Keratinocyte (primary cell): ENCODE measurements around the gene NBEA. TPM values are rescaled to one million over a fixed set of nuclear protein-coding genes. Genes with fewer than 3 reads are reported as not detected.

Experiments used
- DNase-seq: peaks from one replicate; pipeline ENCODE4 v3.0.0-alpha.2; 2011; ENCODE audit warnings: low read depth, missing footprints, low spot score
- FAIRE-seq: peaks from 2 replicates; lab custom pipeline; 2011; peaks lifted over from hg19 to GRCh38; lab: Jason Lieb, UNC
- H2AFZ ChIP-seq: 2 replicates; pipeline ENCODE4 v1.6.0; 2012; ENCODE audit warnings: low read length, control low read depth, inconsistent platforms; ENCODE audit not compliant: control insufficient read depth
- H3K27ac ChIP-seq: 2 replicates; pipeline ENCODE4 v1.5.1; 2011; ENCODE audit warnings: low read length; ENCODE audit not compliant: control insufficient read depth, insufficient read depth
- H3K27me3 ChIP-seq: 3 replicates; pipeline ENCODE4 v1.6.0; 2011; ENCODE audit warnings: low read length; ENCODE audit not compliant: control insufficient read depth, insufficient read depth; ENCODE audit errors: extremely low read depth
- H3K36me3 ChIP-seq, 2 experiments: 2 replicates in 1 of 2; 3 replicates in 1 of 2; pipeline ENCODE4 v1.5.1; 2011; ENCODE audit warnings: low read length in 2 of 2, mild to moderate bottlenecking in 1 of 2; ENCODE audit not compliant: control insufficient read depth in 2 of 2, insufficient read depth in 2 of 2; ENCODE audit errors: extremely low read depth in 1 of 2
- H3K4me1 ChIP-seq: 3 replicates; pipeline ENCODE4 v1.5.1; 2011; ENCODE audit warnings: low read length; ENCODE audit not compliant: control insufficient read depth, insufficient read depth; ENCODE audit errors: extremely low read depth
- H3K4me2 ChIP-seq: 3 replicates; pipeline ENCODE4 v1.6.0; 2011; ENCODE audit warnings: low read depth, low read length; ENCODE audit not compliant: control insufficient read depth, insufficient read depth; ENCODE audit errors: extremely low read depth
- H3K4me3 ChIP-seq, 3 experiments: fragments of 200-600 bp in 1 of 3; sonication (generic) in 1 of 3; 2 replicates in 2 of 3; 3 replicates in 1 of 3; pipeline ENCODE4 v1.5.1; 2011 to 2016; ENCODE audit warnings: low read length in 3 of 3, mild to moderate bottlenecking in 3 of 3, control low read depth in 2 of 3, inconsistent platforms in 1 of 3, low read depth in 1 of 3, mixed read lengths in 1 of 3, mixed run types in 1 of 3, moderate library complexity in 1 of 3; ENCODE audit not compliant: control insufficient read depth in 2 of 3, insufficient read depth in 2 of 3; ENCODE audit errors: extremely low read depth in 1 of 3
- H3K79me2 ChIP-seq: 2 replicates; pipeline ENCODE4 v1.6.0; 2012; ENCODE audit warnings: low read length; ENCODE audit not compliant: control insufficient read depth, insufficient read depth
- H3K9ac ChIP-seq: 3 replicates; pipeline ENCODE4 v1.6.0; 2011; ENCODE audit warnings: low read length; ENCODE audit not compliant: control insufficient read depth, insufficient read depth; ENCODE audit errors: extremely low read depth
- H3K9me1 ChIP-seq: 3 replicates; pipeline ENCODE4 v1.6.0; 2011; ENCODE audit warnings: low read length; ENCODE audit not compliant: control insufficient read depth, insufficient read depth; ENCODE audit errors: extremely low read depth
- H3K9me3 ChIP-seq: 2 replicates; pipeline ENCODE4 v1.5.1; 2012; ENCODE audit warnings: low read depth, low read length; ENCODE audit not compliant: control insufficient read depth
- H4K20me1 ChIP-seq: 3 replicates; pipeline ENCODE4 v1.6.0; 2011; ENCODE audit warnings: low read length; ENCODE audit not compliant: control insufficient read depth, insufficient read depth; ENCODE audit errors: extremely low read depth
- EZH2 ChIP-seq: IDR thresholded peaks from one replicate; pipeline ENCODE4 v1.6.1; 2012; ENCODE audit warnings: inconsistent platforms, mild to moderate bottlenecking, low read length, moderate library complexity
- dilution Hi-C: fragments of 300-500 bp; cut with MboI; formaldehyde crosslinking; loops from one replicate; pipeline ENCODE4 v1.7.0; 2020; ENCODE audit warnings: low sequenced_read_pairs; ENCODE audit not compliant: extremely low pct_ligation_motif_present
- polyA plus RNA-seq, 5 experiments: library from polyadenylated mRNA; depleted of rRNA in 3 of 5; stranded (reverse) in 3 of 5; stranded (forward) in 1 of 5; unstranded in 1 of 5; fragments of >200 nt; gene quantifications; 1 replicate in 1 of 5; 2 replicates in 3 of 5; 3 replicates in 1 of 5; pipeline versions ENCODE4 v1.2.1 to v1.2.3, GENCODE V29; 2011 to 2012; ENCODE audit warnings: missing spikeins in 2 of 5, low read depth in 1 of 5, low replicate concordance in 1 of 5
- TF ChIP-seq, protein P1 (sequence below), 3 experiments: IDR thresholded peaks in 1 of 3; conservative IDR thresholded peaks in 1 of 3; optimal IDR thresholded peaks in 1 of 3; 2 replicates in 2 of 3; 3 replicates in 1 of 3; pipeline versions ENCODE3 to v1.5.1; 2011; ENCODE audit warnings: low read length in 3 of 3, mild to moderate bottlenecking in 3 of 3, moderate library complexity in 2 of 3, control low read depth in 1 of 3, inconsistent platforms in 1 of 3; ENCODE audit not compliant: insufficient read depth in 2 of 3; ENCODE audit errors: extremely low read depth in 1 of 3

Gene NBEA
- polyA plus RNA-seq, 1 donor (not counting 4 experiments of a cell fraction or from before 2014, with no cell fraction given) = 0.05 TPM

DNA sequence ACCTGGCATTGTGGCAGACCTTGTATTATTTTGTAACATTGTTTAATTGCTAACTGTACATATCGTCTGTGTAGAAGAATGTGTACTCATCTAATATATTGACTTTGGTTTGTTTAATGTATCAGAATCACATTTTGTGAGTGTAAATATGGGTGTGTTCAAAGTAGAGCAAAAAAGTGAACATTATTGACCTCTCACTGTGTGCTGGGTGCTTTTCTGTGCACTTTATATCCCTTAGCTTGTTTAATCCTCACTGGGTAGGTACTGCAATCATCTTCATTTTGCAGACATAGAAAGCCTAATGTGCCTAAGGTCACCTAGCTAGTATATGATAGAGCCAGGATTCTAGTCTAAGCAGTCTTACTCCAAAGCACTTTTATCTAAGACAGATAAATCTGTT lies 289.4 kb downstream of the NBEA start:
- dilution Hi-C loops = no loop called here
- Histone ChIP-seq H3K36me3 (no peaks in the 10 kb centered on the region), H3K4me1 (no peaks in the 10 kb centered on the region), H2AFZ (no peak overlapping the region), H3K9me3 (no peaks in the 10 kb centered on the region), H3K9ac (no peak overlapping the region), H4K20me1 (no peaks in the 10 kb centered on the region), H3K27me3 (no peaks in the 10 kb centered on the region), H3K27ac (no peak overlapping the region), H3K4me3 (no peak overlapping the region), H3K79me2 (no peaks in the 10 kb centered on the region), H3K4me2 (no peak overlapping the region), H3K9me1 (no peaks in the 10 kb centered on the region)
- DNase-seq (no peak), FAIRE-seq (no peak)
- TF ChIP-seq EZH2 = no peak
- TF ChIP-seq, protein P1, sequence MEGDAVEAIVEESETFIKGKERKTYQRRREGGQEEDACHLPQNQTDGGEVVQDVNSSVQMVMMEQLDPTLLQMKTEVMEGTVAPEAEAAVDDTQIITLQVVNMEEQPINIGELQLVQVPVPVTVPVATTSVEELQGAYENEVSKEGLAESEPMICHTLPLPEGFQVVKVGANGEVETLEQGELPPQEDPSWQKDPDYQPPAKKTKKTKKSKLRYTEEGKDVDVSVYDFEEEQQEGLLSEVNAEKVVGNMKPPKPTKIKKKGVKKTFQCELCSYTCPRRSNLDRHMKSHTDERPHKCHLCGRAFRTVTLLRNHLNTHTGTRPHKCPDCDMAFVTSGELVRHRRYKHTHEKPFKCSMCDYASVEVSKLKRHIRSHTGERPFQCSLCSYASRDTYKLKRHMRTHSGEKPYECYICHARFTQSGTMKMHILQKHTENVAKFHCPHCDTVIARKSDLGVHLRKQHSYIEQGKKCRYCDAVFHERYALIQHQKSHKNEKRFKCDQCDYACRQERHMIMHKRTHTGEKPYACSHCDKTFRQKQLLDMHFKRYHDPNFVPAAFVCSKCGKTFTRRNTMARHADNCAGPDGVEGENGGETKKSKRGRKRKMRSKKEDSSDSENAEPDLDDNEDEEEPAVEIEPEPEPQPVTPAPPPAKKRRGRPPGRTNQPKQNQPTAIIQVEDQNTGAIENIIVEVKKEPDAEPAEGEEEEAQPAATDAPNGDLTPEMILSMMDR (optimal IDR thresholded peaks at IDR 0.05 in 1 of 3, IDR thresholded peaks at IDR 0.05 in 1 of 3, conservative IDR thresholded peaks at IDR 0.05 in 1 of 3; ENCODE audit: extremely low read depth in 1 of 3, insufficient read depth in 2 of 3, low read length in 3 of 3) = no peak

DNA sequence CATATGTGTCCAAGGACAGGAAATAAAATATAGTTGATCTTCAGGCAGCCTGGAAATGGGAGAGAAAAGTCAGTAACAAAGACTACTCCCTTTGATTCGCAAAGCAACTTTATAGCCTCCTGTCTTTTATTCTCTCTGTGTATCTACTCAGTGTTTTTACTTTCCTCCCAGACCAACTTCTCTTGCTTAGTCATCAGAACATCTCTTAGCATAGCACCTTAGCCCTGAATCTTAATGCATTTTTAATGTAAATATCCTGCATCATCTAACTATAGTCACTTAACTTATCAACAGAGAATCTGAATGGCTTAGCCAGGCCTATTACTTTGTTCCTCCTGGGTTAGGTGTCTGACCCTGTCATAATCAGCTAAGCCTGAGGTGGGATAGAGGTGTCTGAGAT lies 296.2 kb downstream of the NBEA start:
- no peak for TF ChIP-seq EZH2
- TF ChIP-seq, protein P1 (optimal IDR thresholded peaks at IDR 0.05 in 1 of 3, IDR thresholded peaks at IDR 0.05 in 1 of 3, conservative IDR thresholded peaks at IDR 0.05 in 1 of 3; ENCODE audit: extremely low read depth in 1 of 3, insufficient read depth in 2 of 3, low read length in 3 of 3) = no peak
- no peak overlapping the region for H2AFZ ChIP-seq
- H3K9ac ChIP-seq = no peak overlapping the region
- H3K27ac ChIP-seq = no peak overlapping the region
- DNase-seq (no peak), FAIRE-seq (no peak)
- H4K20me1 ChIP-seq = no peaks in the 10 kb centered on the region
- dilution Hi-C loops = no loop called here
- H3K4me3 ChIP-seq = no peak overlapping the region
- H3K4me2 ChIP-seq = no peak overlapping the region
- no peaks in the 10 kb centered on the region for H3K9me3 ChIP-seq
- H3K27me3 ChIP-seq = no peaks in the 10 kb centered on the region
- H3K4me1 ChIP-seq = no peaks in the 10 kb centered on the region
- H3K36me3 ChIP-seq = no peaks in the 10 kb centered on the region
- no peaks in the 10 kb centered on the region for H3K79me2 ChIP-seq
- no peaks in the 10 kb centered on the region for H3K9me1 ChIP-seq
